GM19324 (cell line): ENCODE data around the gene MINDY2.
"Not testable (repeated sequence)": the region's sequence is repeated elsewhere in the genome, so short reads cannot be mapped to it uniquely, and the experiment has no call there.

Experiments used
- ATAC-seq: cut with Tn5 transposase; IDR thresholded peaks from one replicate; pipeline ENCODE4 v1.9.1; 2021; ENCODE audit warnings: mild to moderate bottlenecking, moderate library complexity; ENCODE audit not compliant: unreplicated experiment, low FRiP score

Gene MINDY2

DNA sequence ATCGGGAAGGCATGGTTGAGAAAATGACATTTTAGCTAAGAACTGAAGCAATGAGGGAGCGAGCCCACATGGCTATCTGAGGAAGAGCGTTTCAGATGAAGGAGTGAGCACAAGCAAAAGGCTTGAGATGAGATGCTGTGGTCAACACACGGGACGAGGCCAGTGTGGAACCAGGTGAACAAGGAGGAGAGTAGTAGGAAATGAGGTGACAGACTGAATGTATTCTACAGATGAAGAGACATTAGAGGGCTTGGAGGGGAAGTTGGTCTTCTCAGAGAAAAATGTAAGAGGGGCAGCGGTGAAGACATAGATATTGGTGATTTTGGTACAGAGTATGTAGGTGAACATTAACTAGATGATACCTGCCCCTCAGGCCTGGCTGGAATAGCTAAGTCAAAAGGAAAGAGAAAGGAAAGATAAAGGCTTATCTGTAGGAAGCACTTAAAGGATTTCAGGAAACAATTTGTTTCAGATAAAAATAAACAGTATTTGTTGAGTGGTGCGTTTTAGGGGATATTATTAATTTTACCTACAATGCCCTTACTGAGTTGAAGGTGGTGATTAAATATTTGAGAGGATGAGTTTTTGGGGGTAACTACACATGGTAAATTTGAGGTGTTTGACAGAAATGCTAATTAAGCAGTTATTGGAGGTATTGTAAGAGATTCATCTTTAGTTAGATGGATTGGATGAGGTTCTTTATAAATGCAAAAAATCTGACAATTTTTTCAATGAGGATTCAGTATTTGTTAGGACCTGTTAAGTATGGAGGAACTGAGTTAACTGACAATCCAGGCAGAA lies 105.4 kb downstream of the MINDY2 start:
- ATAC-seq, result no peak

DNA sequence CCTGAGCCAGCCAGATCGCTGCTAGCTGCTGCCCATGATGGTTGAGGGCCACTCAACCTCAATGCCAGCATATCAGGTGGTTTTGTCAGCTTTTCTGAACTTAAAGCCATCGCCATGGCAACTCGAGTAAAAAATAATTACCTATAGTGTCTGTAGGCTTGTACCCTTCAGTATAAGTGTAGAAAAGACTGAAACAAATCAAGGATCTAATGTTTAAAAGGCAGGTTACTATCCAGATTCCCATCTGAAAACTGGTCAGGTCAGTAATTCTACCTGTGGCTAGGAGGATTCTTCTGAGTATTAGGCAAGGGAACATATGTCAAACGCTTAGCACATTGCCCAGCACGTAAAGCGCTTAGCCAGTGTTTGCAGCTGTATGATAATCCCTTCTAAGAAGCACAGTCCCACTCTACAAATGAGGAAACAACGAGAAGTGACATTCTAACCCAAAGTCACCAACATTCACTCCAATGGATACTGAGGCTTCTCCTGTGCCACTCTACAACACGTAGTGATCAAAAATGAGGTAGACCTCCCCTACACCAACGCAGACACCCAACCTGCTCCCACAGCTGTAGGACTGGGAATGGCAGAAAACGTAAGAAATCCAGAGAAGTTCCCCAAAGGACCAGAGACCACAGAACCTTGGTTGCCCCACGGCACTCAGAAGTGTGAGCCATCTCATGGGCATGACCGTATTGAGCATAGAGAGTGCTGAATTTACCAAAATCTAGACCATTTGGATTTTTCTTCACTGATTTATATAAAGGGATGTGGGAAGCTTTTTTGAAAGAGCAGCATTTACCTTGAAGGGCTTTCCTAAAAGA lies 107.1 kb downstream of the MINDY2 start:
- no peak for ATAC-seq

DNA sequence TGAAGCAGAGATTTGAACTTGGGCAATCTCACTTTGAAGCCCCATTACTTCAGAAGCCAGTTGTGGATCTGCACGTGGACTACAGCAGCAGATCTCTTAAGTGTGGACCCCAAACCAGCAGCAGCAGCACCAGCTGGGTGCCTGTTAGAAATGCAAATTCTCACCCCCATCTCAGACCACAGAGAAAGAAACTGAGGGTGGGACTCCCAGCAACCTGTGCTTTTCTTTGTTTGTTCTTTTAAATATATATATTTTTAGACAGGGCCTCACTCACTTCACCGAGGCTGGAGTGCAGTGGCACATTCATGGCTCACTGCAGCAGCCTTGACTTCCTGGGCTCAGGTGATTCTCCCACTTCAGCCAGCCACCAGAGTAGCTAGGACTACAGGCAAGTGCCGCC lies 109.2 kb downstream of the MINDY2 start:
- ATAC-seq, result no peak

DNA sequence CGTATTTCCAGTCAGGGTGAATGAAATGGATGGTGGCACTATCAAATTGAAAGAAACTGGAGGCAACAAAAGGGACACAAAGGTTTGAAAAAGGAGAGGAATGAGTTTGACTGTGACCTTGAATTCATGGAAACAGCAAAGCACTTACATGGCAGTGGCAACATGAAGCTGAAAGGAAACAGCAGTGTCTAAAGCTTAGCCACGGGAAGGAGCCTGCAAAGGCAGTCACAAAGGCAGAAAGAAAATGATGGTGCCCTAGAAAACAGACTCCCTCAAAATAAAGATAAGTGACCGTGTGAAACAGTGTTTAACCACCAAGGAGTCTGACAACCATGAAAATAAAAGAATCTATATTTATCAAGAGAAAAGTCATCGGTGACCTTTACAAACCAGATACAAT lies 111.1 kb downstream of the MINDY2 start:
- ATAC-seq, result no peak

DNA sequence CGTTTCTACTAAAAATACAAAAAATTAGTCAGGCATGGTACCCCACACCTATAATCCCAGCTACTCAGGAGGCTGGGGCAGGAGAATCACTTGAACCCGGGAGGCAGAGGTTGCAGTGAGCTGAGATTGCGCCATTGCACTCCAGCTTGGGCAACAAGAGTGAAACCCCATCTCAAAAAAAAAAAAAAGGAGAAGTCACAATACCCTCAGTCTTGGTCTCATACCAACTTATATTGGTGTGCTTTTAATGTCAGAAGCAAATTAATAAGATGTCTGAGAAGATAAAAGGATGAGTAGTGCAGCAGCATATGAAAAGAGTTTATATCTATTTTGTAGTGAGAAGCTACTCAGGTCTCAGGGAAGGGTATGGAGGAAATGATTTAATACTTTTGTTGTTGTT lies 112.8 kb downstream of the MINDY2 start:
- ATAC-seq, result not testable (repeated sequence)

DNA sequence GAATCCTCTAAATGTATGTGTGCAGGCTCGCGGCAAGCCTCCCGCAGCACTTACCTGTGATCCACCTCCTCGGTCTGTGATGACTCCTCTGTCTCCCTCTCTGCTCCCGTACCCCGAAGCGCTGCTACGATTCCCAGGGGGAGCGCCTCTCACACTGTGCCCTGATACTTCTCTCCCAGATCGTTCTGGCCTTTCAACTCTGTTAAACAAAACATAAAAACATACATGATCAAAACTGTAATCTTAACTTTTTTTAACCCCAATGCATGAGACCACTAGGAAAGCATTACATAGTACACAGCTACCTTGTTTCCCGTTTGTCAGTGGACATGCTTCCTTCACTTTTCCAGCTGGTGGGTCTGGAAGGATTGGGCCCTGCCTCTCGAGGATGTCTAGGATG lies 115.8 kb downstream of the MINDY2 start:
- ATAC-seq, result no peak

DNA sequence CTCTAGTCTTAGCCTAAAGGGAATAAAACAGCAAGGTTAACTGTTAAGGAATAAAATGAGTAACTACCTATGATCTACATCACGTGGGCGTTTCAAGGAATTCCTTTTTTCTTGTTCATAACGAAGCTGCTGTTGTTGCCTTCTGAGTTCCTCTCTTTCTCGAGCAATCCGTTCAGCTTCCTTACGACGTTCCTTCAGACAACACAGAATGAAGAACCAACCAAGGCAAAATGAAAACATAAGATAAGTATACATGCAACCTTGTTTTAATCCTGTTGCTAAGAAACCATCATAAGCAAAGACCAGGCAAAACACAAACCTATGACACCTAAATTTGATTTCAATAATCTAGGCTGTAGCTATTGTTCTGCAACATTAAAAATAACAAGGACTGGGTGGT lies 118.3 kb downstream of the MINDY2 start:
- ATAC-seq, result no peak

DNA sequence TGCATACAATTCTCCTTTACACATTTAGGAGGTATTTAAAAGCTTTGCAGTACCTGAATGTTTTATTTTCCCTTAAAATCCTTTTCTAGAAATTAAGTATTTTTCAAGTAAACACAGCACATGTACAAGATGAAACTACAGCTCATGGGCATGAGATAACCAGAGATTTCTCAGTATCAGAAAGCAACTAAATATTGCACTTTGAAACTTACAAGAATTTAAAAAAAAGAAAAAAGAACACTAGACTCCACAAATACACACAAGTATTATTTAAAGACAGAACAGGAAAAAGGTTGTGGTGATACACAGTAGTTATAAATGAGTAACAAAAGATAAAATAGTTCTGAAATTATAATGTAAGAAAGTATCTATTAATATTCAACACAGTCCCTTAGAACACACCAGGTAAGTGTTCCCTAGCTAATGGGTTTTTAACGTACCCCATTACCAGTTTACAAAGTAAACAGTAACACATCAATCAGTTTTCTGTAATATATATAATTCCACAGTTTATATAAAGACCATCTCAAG lies 127.1 kb downstream of the MINDY2 start:
- ATAC-seq, result no peak

DNA sequence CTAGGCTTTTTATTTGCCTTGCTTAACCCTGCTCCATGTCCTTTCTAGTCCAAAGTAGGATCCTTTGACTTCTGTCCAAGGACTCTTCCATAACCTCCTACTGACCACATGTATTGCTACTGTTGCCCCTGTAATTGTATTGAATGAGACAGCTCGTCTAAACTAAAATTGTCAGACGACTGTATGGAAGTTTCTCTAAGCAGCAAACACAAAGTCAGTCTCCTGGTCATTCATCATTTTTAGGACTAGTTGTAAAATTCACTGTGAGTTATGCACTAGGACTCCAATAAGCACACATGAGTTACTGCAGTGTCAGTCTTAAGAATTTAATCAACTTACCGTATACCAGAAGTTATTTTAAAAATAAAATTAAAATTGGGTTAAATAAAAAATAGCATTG lies 129.5 kb downstream of the MINDY2 start:
- no peak for ATAC-seq

DNA sequence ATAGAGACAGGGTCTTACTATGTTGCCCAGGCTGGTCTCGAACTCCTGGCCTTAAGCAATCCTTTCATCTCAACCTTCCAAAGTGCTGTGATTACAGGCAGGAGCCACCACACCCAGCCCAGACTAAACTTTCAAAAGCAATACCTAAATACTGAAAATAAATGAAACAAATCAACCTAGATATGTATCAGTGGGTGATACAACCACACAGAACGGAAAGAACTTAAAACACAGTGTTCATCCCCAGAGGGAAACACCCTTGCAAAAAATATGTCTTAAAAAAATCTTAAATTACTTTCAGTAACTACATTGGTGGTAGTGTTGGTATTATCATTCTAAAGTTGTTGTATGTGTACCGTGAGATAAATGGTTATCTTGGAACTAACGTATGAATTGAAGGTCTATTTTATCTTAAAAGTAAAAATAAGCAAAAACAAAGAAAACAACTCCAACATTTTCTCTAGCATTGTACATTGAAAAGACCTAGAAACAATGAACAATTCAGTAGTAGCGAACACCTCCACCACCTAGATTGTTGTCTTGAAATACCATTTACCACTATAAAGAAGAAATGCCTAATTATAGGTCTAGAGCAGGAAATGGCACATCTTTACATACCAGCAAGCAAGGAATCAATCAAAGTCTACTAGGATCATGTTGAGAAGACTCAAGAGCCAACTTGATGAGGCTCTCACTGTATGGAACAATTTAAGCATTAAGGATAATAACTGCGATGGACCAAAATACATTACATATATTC lies 137.6 kb downstream of the MINDY2 start:
- ATAC-seq, result no peak

DNA sequence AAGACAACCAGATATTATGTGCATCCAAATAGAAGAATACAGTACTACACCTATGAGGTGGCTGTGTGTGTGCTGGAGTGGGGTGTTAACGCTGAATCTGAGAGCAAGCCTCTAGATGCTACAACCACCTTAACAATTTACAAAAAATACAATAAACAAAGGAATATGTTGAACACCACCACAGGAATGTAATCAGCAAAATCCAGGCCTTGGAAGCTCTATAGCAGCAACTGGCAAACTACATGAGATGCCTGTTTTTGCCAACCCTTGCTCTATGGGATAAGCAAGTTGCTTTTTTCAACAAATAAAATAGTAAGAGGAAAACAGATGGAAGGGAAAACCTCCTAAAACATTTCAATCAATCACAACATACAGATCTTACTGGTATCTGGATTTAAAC lies 138.5 kb downstream of the MINDY2 start:
- no peak for ATAC-seq

DNA sequence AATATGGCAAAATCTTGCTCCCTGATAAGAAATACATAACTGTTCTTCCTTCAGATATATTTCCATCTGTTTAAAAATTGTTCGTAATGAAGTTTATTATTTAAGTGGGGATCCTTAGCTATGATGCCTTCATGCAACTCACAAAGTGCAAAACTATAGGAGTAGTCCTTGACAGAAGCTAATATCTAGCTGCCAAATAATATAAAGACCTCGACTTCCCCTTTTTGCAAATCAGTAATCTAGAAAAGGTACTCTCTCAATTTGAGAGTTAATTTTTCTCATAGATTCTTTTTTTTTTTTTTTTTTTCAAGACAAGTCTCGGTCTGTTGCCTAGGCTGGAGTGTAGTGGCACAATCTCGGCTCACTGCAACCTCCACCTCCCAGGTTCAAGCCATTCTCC lies 139.4 kb downstream of the MINDY2 start:
- ATAC-seq, result no peak
